ENCODE results near the gene PCBP3.

PCBP3 gene

GRCh38 chr21:45982758-45983648 lies 339.5 kb downstream of the PCBP3 start:
- DNase-seq (ENCODE audit: low read depth) = no peak

- DNase-seq (ENCODE audit: low read depth) = no peak
Measured at GRCh38 chr21:45983649-45983965, 340.1 kb downstream of the PCBP3 start.

GRCh38 chr21:45983981-45984551 lies 340.5 kb downstream of the PCBP3 start:
- DNase-seq (ENCODE audit: low read depth) = no peak

- DNase-seq (ENCODE audit: low read depth) = no peak
Measured at GRCh38 chr21:45984584-45985095, 341.1 kb downstream of the PCBP3 start.

GRCh38 chr21:45985471-45986315 lies 342.2 kb downstream of the PCBP3 start:
- DNase-seq (ENCODE audit: low read depth) = no peak

GRCh38 chr21:45986316-45987051 lies 343.0 kb downstream of the PCBP3 start:
- no peak for DNase-seq (ENCODE audit: low read depth)

GRCh38 chr21:45987121-45987711 lies 343.7 kb downstream of the PCBP3 start:
- DNase-seq (ENCODE audit: low read depth) = no peak

- no peak for DNase-seq (ENCODE audit: low read depth)
Measured at GRCh38 chr21:45988366-45989347, 345.1 kb downstream of the PCBP3 start.

GRCh38 chr21:45989355-45990048 lies 346.0 kb downstream of the PCBP3 start:
- DNase-seq (ENCODE audit: low read depth) = no peak

- no peak for DNase-seq (ENCODE audit: low read depth)
Measured at GRCh38 chr21:45990049-45990711, 346.7 kb downstream of the PCBP3 start.

GRCh38 chr21:45990741-45991605 lies 347.4 kb downstream of the PCBP3 start:
- DNase-seq (ENCODE audit: low read depth) = no peak

- no peak for DNase-seq (ENCODE audit: low read depth)
Measured at GRCh38 chr21:45991606-45992300, 348.2 kb downstream of the PCBP3 start.
